GM12874 (cell line): ENCODE results near the gene CACNA1D.

Experiments used
- CTCF ChIP-seq: IDR thresholded peaks from 2 replicates; pipeline ENCODE4 v1.5.1; 2011; ENCODE audit warnings: low read depth, mild to moderate bottlenecking, control low read depth, low read length, moderate library complexity; ENCODE audit not compliant: insufficient read depth

The CACNA1D gene

GRCh38 chr3:53856964-53857363 is 362.6 kb downstream of the CACNA1D start:
- TF ChIP-seq CTCF, result no peak

GRCh38 chr3:53858096-53858741 is 363.8 kb downstream of the CACNA1D start:
- TF ChIP-seq CTCF, result no peak; the same call in 1 of the 2 replicates

DNA sequence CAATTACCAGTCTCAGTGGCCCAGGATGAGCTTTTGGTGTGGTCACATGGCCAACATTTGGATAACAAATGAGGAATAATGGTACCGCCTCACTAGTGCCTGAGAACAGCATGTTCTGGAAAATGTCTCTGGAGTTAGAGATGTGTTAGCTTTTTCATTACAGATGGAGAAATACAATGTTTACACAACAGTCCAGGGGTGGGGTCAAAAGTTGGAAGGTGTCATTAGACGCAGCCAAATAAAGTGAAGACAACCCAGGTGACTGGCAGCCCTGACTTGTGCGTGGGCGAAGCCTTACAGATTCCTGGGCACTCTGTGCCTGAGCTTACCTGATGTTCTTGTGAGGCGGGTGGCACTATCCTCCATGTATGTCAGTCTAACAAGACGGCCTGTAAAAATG is 364.8 kb downstream of the CACNA1D start:
- no peak for TF ChIP-seq CTCF

DNA sequence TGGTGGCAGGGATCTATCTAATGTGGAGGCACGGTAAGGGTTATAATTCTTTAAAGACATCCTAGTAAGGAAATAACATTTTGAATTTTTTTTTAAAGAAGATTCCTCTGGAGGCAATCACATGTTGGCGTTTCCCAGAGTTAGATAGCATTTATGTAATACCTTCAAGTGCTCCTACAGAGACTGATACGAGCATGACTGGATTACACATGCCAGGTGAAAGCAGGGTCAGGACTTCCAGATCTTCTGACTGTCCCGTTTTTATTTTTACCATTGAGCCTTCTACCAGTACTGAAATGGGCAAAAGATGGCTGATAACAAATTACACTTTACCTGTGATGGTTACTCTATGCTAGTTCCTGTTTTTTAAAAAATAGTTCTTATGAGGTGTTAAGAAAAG is 365.8 kb downstream of the CACNA1D start:
- no peak for TF ChIP-seq CTCF

DNA sequence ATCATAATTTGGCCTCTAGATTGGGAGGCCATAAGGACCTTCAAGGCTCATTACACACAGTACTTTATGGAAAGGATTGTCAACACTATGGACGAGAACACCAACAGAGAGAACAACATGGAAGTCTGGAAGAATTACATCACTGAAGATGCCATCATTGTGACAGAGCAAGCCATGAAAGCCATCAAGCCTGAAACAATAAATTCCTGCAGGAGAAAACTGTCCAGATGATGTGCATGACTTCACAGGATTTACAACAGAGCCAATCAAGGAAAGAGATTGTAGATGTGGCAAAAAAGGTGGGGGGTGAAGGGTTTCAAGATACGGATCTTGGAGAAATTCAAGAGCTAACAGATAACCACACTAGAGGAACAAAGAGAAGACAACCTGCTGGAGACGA is 367.8 kb downstream of the CACNA1D start:
- no peak for TF ChIP-seq CTCF

DNA sequence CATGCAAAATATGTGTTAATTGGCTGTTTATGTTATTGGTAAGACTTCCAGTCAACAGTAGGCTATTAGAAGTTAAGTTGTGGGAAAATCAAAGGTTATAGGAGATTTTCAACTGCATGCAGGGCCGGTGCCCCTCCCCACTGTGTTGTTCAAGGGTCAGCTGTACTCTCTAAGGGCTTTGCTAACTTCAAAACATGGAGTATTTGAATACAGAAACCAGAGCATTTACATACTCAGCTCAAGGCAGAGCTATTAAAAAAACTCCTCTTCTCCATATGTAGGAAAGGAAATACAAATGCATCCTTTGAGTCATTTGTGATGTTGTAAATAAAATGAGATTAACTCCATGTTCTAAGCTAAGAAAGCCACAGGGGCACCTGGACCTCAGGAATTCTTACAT is 368.7 kb downstream of the CACNA1D start:
- no peak for TF ChIP-seq CTCF
